Smooth muscle cell (in vitro differentiated cells): ENCODE data around the gene GLI3. TPM values are rescaled to one million over a fixed set of nuclear protein-coding genes. Genes with fewer than 3 reads are reported as not detected.

Experiments
- DNase-seq: peaks from one replicate; lab custom pipeline; 2025; ENCODE audit not compliant: unreplicated experiment; lab: John Stamatoyannopoulos, UW
- H2AFZ ChIP-seq: fragments of 200-600 bp; sonication (generic); 2 replicates; pipeline ENCODE4 v1.6.0; 2016; ENCODE audit warnings: antibody characterized with exemption, low read depth, mild to moderate bottlenecking
- H3F3A ChIP-seq: fragments of 200-600 bp; sonication (generic); 2 replicates; pipeline ENCODE4 v1.6.0; 2017; ENCODE audit warnings: antibody characterized with exemption, low read depth
- H3K27ac ChIP-seq: fragments of 200-600 bp; sonication (generic); 2 replicates; pipeline ENCODE4 v1.5.1; 2016; ENCODE audit warnings: low read depth, mild to moderate bottlenecking
- H3K27me3 ChIP-seq: fragments of 200-600 bp; sonication (generic); 2 replicates; pipeline ENCODE4 v1.6.1; 2016; ENCODE audit warnings: low read depth, mild to moderate bottlenecking
- H3K36me3 ChIP-seq: fragments of 200-600 bp; sonication (generic); 2 replicates; pipeline ENCODE4 v1.5.1; 2016; ENCODE audit warnings: low read depth
- H3K4me1 ChIP-seq: fragments of 200-600 bp; sonication (generic); 2 replicates; pipeline ENCODE4 v1.5.1; 2016; ENCODE audit warnings: low read depth
- H3K4me2 ChIP-seq: fragments of 200-600 bp; sonication (generic); 2 replicates; pipeline ENCODE4 v1.6.0; 2016; ENCODE audit warnings: mild to moderate bottlenecking
- H3K4me3 ChIP-seq: fragments of 200-600 bp; sonication (generic); 2 replicates; pipeline ENCODE4 v1.5.1; 2016; ENCODE audit warnings: mild to moderate bottlenecking
- H3K79me2 ChIP-seq: fragments of 200-600 bp; sonication (generic); 2 replicates; pipeline ENCODE4 v1.6.0; 2016; ENCODE audit warnings: low read depth, mild to moderate bottlenecking
- H3K9ac ChIP-seq: fragments of 200-600 bp; sonication (generic); 2 replicates; pipeline ENCODE4 v1.6.0; 2016; ENCODE audit warnings: low read depth
- H3K9me3 ChIP-seq: fragments of 200-600 bp; sonication (generic); replicated peaks from 2 replicates; pipeline ENCODE4 v1.5.1; 2016; ENCODE audit warnings: low read depth
- H4K20me1 ChIP-seq: fragments of 200-600 bp; sonication (generic); 2 replicates; pipeline ENCODE4 v1.6.0; 2016; ENCODE audit warnings: low read depth
- CTCF ChIP-seq: fragments of 200-600 bp; sonication (generic); IDR thresholded peaks from 2 replicates; pipeline ENCODE4 v1.5.1; 2017; ENCODE audit warnings: borderline replicate concordance, mild to moderate bottlenecking, antibody characterized with exemption; ENCODE audit not compliant: insufficient read depth, poor library complexity, severe bottlenecking
- WGBS: methylation state at CpG from one replicate; pipeline ENCODE4 v1.1.7; 2016; ENCODE audit warnings: low lambda C conversion rate; 5-methylcytosine and 5-hydroxymethylcytosine counted together
- polyA plus RNA-seq: library from polyadenylated mRNA; unstranded; fragments of >200 nt; fragmentation: Nextera tagmentation; extraction: Ambion mirVana; gene quantifications from 2 replicates; pipeline ENCODE4 v1.2.1, GENCODE V29; 2016
- total RNA-seq: library from RNA; depleted of rRNA; stranded (reverse); fragments of >200 nt; gene quantifications from 2 replicates; pipeline ENCODE4 v1.2.3, GENCODE V29; 2014

Gene GLI3
- total and polyA plus RNA-seq, 2 experiments from 2014 or later, result 31.1 to 70.4 TPM

- Histone ChIP-seq H3K36me3 (no peaks in the 10 kb centered on the region), H3K27ac (no peak overlapping the region), H3K9me3 (no peaks in the 10 kb centered on the region), H3K4me3 (no peak overlapping the region), H3F3A (peaks cover 10% of the 10 kb centered on the region), H3K4me2 (no peak overlapping the region), H3K9ac (no peak overlapping the region), H3K4me1 (peaks cover 16% of the 10 kb centered on the region), H3K27me3 (no peaks in the 10 kb centered on the region), H3K79me2 (peaks cover 84% of the 10 kb centered on the region), H4K20me1 (peaks cover 100% of the 10 kb centered on the region), H2AFZ (no peak overlapping the region)
- no peak for DNase-seq
- no peak for TF ChIP-seq CTCF
- WGBS, result 94% methylated on average over 8 of the region's 8 CpGs
These were observed 116.8 kb downstream of the GLI3 start for GRCh38 chr7:42120191-42120590.

GRCh38 chr7:42117201-42117600 is 119.8 kb downstream of the GLI3 start:
- no peak overlapping the region for H2AFZ ChIP-seq
- H3K9ac ChIP-seq, result no peak overlapping the region
- no peaks in the 10 kb centered on the region for H3K36me3 ChIP-seq
- H3K27me3 ChIP-seq, result no peaks in the 10 kb centered on the region
- H4K20me1 ChIP-seq, result peaks cover 100% of the 10 kb centered on the region
- peaks cover 7% of the 10 kb centered on the region for H3F3A ChIP-seq
- TF ChIP-seq CTCF, result no peak
- WGBS, result 79% methylated on average over 4 of the region's 4 CpGs
- DNase-seq, result no peak
- H3K4me3 ChIP-seq, result no peak overlapping the region
- no peaks in the 10 kb centered on the region for H3K9me3 ChIP-seq
- no peak overlapping the region for H3K4me2 ChIP-seq
- H3K27ac ChIP-seq, result peak overlapping the region; percentile 4
- H3K79me2 ChIP-seq, result peaks cover 82% of the 10 kb centered on the region
- H3K4me1 ChIP-seq, result no peaks in the 10 kb centered on the region

- H3K27me3 ChIP-seq, result no peaks in the 10 kb centered on the region
- WGBS, result 78% methylated on average over 2 of the region's 2 CpGs
- H3F3A ChIP-seq, result peaks cover 7% of the 10 kb centered on the region
- H4K20me1 ChIP-seq, result peaks cover 100% of the 10 kb centered on the region
- DNase-seq, result no peak
- H2AFZ ChIP-seq, result no peak overlapping the region
- no peak for TF ChIP-seq CTCF
- H3K27ac ChIP-seq, result no peak overlapping the region
- H3K9ac ChIP-seq, result no peak overlapping the region
- no peak overlapping the region for H3K4me3 ChIP-seq
- no peaks in the 10 kb centered on the region for H3K36me3 ChIP-seq
- no peaks in the 10 kb centered on the region for H3K9me3 ChIP-seq
- H3K4me1 ChIP-seq, result no peaks in the 10 kb centered on the region
- H3K79me2 ChIP-seq, result peaks cover 83% of the 10 kb centered on the region
- no peak overlapping the region for H3K4me2 ChIP-seq
These were observed 121.2 kb downstream of the GLI3 start for GRCh38 chr7:42115795-42116194.

GRCh38 chr7:42110333-42110732 is 126.7 kb downstream of the GLI3 start:
- no peak overlapping the region for H3K27ac ChIP-seq
- H3K4me3 ChIP-seq, result no peak overlapping the region
- no peak for TF ChIP-seq CTCF
- no peak for DNase-seq
- H2AFZ ChIP-seq, result no peak overlapping the region
- no peaks in the 10 kb centered on the region for H3K36me3 ChIP-seq
- no peak overlapping the region for H3K9ac ChIP-seq
- peaks cover 100% of the 10 kb centered on the region for H4K20me1 ChIP-seq
- no peak overlapping the region for H3K4me2 ChIP-seq
- H3F3A ChIP-seq, result peaks cover 8% of the 10 kb centered on the region
- H3K79me2 ChIP-seq, result peaks cover 65% of the 10 kb centered on the region
- no peaks in the 10 kb centered on the region for H3K9me3 ChIP-seq
- 88% methylated on average over 5 of the region's 5 CpGs for WGBS
- no peaks in the 10 kb centered on the region for H3K27me3 ChIP-seq
- H3K4me1 ChIP-seq, result peaks cover 29% of the 10 kb centered on the region
